Measurements from ENCODE around the gene SEZ6. TPM values are rescaled to one million over a fixed set of nuclear protein-coding genes. Genes with fewer than 3 reads are reported as not detected.

The SEZ6 gene
- total RNA-seq, 3 donors from 2014 or later (not counting 1 experiment from before 2014, with no cell fraction given) = 0.33 to 1.4 (median 0.97) TPM

GRCh38 chr17:29038085-29038795 is 32.4 kb upstream of the SEZ6 start:
- intact Hi-C loops (cut with micrococcal nuclease) = no loop called here
- Histone ChIP-seq H3K4me3 (ENCODE audit: low read length) (no peak overlapping the region), H3K27me3 (ENCODE audit: control insufficient read depth, insufficient read depth, low read length) (no peaks in the 10 kb centered on the region), H3K9me3 (ENCODE audit: control insufficient read depth, insufficient read depth, low read length) (peaks cover 3% of the 10 kb centered on the region), H3K27ac (ENCODE audit: low read length) (no peak overlapping the region), H3K4me1 (ENCODE audit: control insufficient read depth, insufficient read depth, low read length) (peaks cover 10% of the 10 kb centered on the region), H3K36me3 (ENCODE audit: control insufficient read depth, insufficient read depth, low read length) (no peaks in the 10 kb centered on the region)
- peaks cover 0 to 7% of the 10 kb centered on the region in 2 donors for H3K9me3 Mint-ChIP-seq
- no peak overlapping the region for H3K27ac Mint-ChIP-seq
- peaks cover 5 to 7% of the 10 kb centered on the region in 2 donors for H3K4me1 Mint-ChIP-seq
- no peak for ATAC-seq
- peaks cover 12 to 15% of the 10 kb centered on the region in 2 donors for H3K27me3 Mint-ChIP-seq (ENCODE audit: low read depth in 2 of 2)
- no peak for DNase-seq
- H3K4me3 Mint-ChIP-seq = no peak overlapping the region
- peaks cover 9% of the 10 kb centered on the region for H3K36me3 Mint-ChIP-seq
- WGBS (ENCODE audit: insufficient coverage) = 59% methylated on average over 15 of the region's 15 CpGs
- no peak for TF ChIP-seq CTCF (IDR thresholded peaks at IDR 0.05)

GRCh38 chr17:29037739-29038084 is 31.9 kb upstream of the SEZ6 start:
- Mint-ChIP-seq H3K27me3 (ENCODE audit: low read depth in 2 of 2) (peaks cover 14 to 20% of the 10 kb centered on the region in 2 donors), H3K4me3 (no peak overlapping the region), H3K36me3 (peaks cover 9% of the 10 kb centered on the region), H3K9me3 (peaks cover 0 to 7% of the 10 kb centered on the region in 2 donors), H3K4me1 (peaks cover 3 to 5% of the 10 kb centered on the region in 2 donors), H3K27ac (no peak overlapping the region)
- TF ChIP-seq CTCF (IDR thresholded peaks at IDR 0.05) = no peak
- intact Hi-C loops (cut with micrococcal nuclease) = no loop called here
- Histone ChIP-seq H3K27ac (ENCODE audit: low read length) (no peak overlapping the region), H3K36me3 (ENCODE audit: control insufficient read depth, insufficient read depth, low read length) (no peaks in the 10 kb centered on the region), H3K27me3 (ENCODE audit: control insufficient read depth, insufficient read depth, low read length) (no peaks in the 10 kb centered on the region), H3K9me3 (ENCODE audit: control insufficient read depth, insufficient read depth, low read length) (peaks cover 3% of the 10 kb centered on the region), H3K4me3 (ENCODE audit: low read length) (no peak overlapping the region), H3K4me1 (ENCODE audit: control insufficient read depth, insufficient read depth, low read length) (peaks cover 5% of the 10 kb centered on the region)
- DNase-seq (no peak), ATAC-seq (no peak)
- 83% methylated on average over 10 of the region's 10 CpGs for WGBS (ENCODE audit: insufficient coverage)

- TF ChIP-seq CTCF (IDR thresholded peaks at IDR 0.05) = no peak
- ATAC-seq (no peak), DNase-seq (no peak)
- H3K4me1 ChIP-seq (ENCODE audit: control insufficient read depth, insufficient read depth, low read length) = peaks cover 2% of the 10 kb centered on the region
- Mint-ChIP-seq H3K27ac (no peak overlapping the region), H3K4me3 (no peak overlapping the region), H3K4me1 (no peaks in the 10 kb centered on the region), H3K27me3 (ENCODE audit: low read depth in 2 of 2) (peaks cover 23 to 31% of the 10 kb centered on the region in 2 donors), H3K9me3 (peaks cover 0 to 7% of the 10 kb centered on the region in 2 donors), H3K36me3 (peaks cover 9% of the 10 kb centered on the region)
- H3K36me3 ChIP-seq (ENCODE audit: control insufficient read depth, insufficient read depth, low read length) = no peaks in the 10 kb centered on the region
- H3K27me3 ChIP-seq (ENCODE audit: control insufficient read depth, insufficient read depth, low read length) = peaks cover 7% of the 10 kb centered on the region
- intact Hi-C loops (cut with micrococcal nuclease) = no loop called here
- no peak overlapping the region for H3K4me3 ChIP-seq (ENCODE audit: low read length)
- 68% methylated on average over 5 of the region's 5 CpGs for WGBS (ENCODE audit: insufficient coverage)
- peaks cover 3% of the 10 kb centered on the region for H3K9me3 ChIP-seq (ENCODE audit: control insufficient read depth, insufficient read depth, low read length)
- no peak overlapping the region for H3K27ac ChIP-seq (ENCODE audit: low read length)
Observed at GRCh38 chr17:29036584-29036983, 30.8 kb upstream of the SEZ6 start.

GRCh38 chr17:29034510-29034909 is 28.7 kb upstream of the SEZ6 start:
- Histone ChIP-seq H3K36me3 (ENCODE audit: control insufficient read depth, insufficient read depth, low read length) (no peaks in the 10 kb centered on the region), H3K4me3 (ENCODE audit: low read length) (no peak overlapping the region), H3K27me3 (ENCODE audit: control insufficient read depth, insufficient read depth, low read length) (peaks cover 10% of the 10 kb centered on the region), H3K4me1 (ENCODE audit: control insufficient read depth, insufficient read depth, low read length) (peaks cover 2% of the 10 kb centered on the region), H3K9me3 (ENCODE audit: control insufficient read depth, insufficient read depth, low read length) (peaks cover 3% of the 10 kb centered on the region), H3K27ac (ENCODE audit: low read length) (no peak overlapping the region)
- Mint-ChIP-seq H3K27me3 (ENCODE audit: low read depth in 2 of 2) (peaks cover 32 to 36% of the 10 kb centered on the region in 2 donors), H3K4me1 (no peaks in the 10 kb centered on the region), H3K9me3 (peaks cover 0 to 7% of the 10 kb centered on the region in 2 donors), H3K27ac (no peak overlapping the region), H3K4me3 (no peak overlapping the region), H3K36me3 (peaks cover 9% of the 10 kb centered on the region)
- no peak for DNase-seq
- 76% methylated on average over 1 of the region's 1 CpG for WGBS (ENCODE audit: insufficient coverage)
- ATAC-seq = no peak
- intact Hi-C loops (cut with micrococcal nuclease) = no loop called here
- no peak for TF ChIP-seq CTCF (IDR thresholded peaks at IDR 0.05)
